Natural killer cell (primary cell): Measurements from ENCODE around the gene ARID5A. TPM values are rescaled to one million over a fixed set of nuclear protein-coding genes. Genes with fewer than 3 reads are reported as not detected.
"Not testable (repeated sequence)": the region's sequence is repeated elsewhere in the genome, so short reads cannot be mapped to it uniquely, and the experiment has no call there.

Experiments used
- ATAC-seq, 3 donors: fragments of 150-1000 bp in 2 of 3; fragments of 200-7000 bp in 1 of 3; cut with Tn5 transposase; 1 replicate in 1 of 3; 2 replicates in 2 of 3; pipeline ENCODE4 v1.10.0; 2021; ENCODE audit warnings: mild to moderate bottlenecking in 2 of 3, moderate library complexity in 2 of 3
- DNase-seq, 2 donors: peaks; one replicate each; pipeline versions ENCODE4 v3.0.0 to v3.0.0-alpha.2; 2013 to 2021; ENCODE audit warnings: mixed read lengths in 1 of 2
- H3K27ac ChIP-seq: one replicate; pipeline ENCODE4 v1.5.1; 2013; ENCODE audit warnings: mild to moderate bottlenecking, low read length
- H3K27me3 ChIP-seq: one replicate; pipeline ENCODE4 v1.6.1; 2013; ENCODE audit warnings: low read length; ENCODE audit not compliant: control insufficient read depth, insufficient read depth
- H3K36me3 ChIP-seq: one replicate; pipeline ENCODE4 v1.6.1; 2013; ENCODE audit warnings: low read length; ENCODE audit not compliant: control insufficient read depth, insufficient read depth
- H3K4me1 ChIP-seq: one replicate; pipeline ENCODE4 v1.6.1; 2013; ENCODE audit warnings: low read length; ENCODE audit not compliant: control insufficient read depth, insufficient read depth
- H3K4me3 ChIP-seq: one replicate; pipeline ENCODE4 v1.5.1; 2013; ENCODE audit warnings: low read length
- H3K9me3 ChIP-seq: one replicate; pipeline ENCODE4 v1.6.1; 2013; ENCODE audit warnings: low read length; ENCODE audit not compliant: control insufficient read depth, insufficient read depth
- H3K27ac Mint-ChIP-seq, 2 donors: one replicate each; pipeline ENCODE4 v1.8.0; 2022; ENCODE audit warnings: mild to moderate bottlenecking in 2 of 2, mixed read lengths in 2 of 2, moderate library complexity in 1 of 2
- H3K27me3 Mint-ChIP-seq, 2 donors: one replicate each; pipeline ENCODE4 v1.8.0; 2022; ENCODE audit warnings: low read depth in 2 of 2, mixed read lengths in 2 of 2
- H3K36me3 Mint-ChIP-seq: one replicate; pipeline ENCODE4 v1.8.0; 2022; ENCODE audit warnings: mixed read lengths
- H3K4me1 Mint-ChIP-seq, 2 donors: one replicate each; pipeline ENCODE4 v1.8.0; 2022; ENCODE audit warnings: mixed read lengths in 2 of 2
- H3K4me3 Mint-ChIP-seq: one replicate; pipeline ENCODE4 v1.8.0; 2022; ENCODE audit warnings: mild to moderate bottlenecking, moderate library complexity, mixed read lengths
- H3K9me3 Mint-ChIP-seq, 2 donors: one replicate each; pipeline ENCODE4 v1.8.0; 2022; ENCODE audit warnings: mixed read lengths in 2 of 2
- CTCF ChIP-seq: fragments of 200-600 bp; IDR thresholded peaks from one replicate; pipeline ENCODE4 v1.8.0; 2022; ENCODE audit warnings: antibody characterized with exemption
- WGBS: methylation state at CpG from one replicate; pipeline ENCODE4 v1.1.7; 2013; ENCODE audit warnings: missing lambda C conversion rate; ENCODE audit not compliant: insufficient coverage; 5-methylcytosine and 5-hydroxymethylcytosine counted together
- intact Hi-C: fragments of 100-400 bp; cut with micrococcal nuclease; formaldehyde crosslinking; loops from one replicate; pipeline ENCODE4 v1.14.2; 2022
- total RNA-seq, 4 donors: library from RNA; stranded (reverse); fragments of 120-200 nt in 1 of 4; gene quantifications; one replicate each; pipeline versions ENCODE4 v1.2.3 to v1.2.4, GENCODE V29; 2013 to 2022

The ARID5A gene
- total RNA-seq, 3 donors from 2014 or later (not counting 1 experiment from before 2014, with no cell fraction given), result 90.9 to 117 (median 114) TPM

GRCh38 chr2:96553176-96553956, 16.8 kb downstream of the ARID5A start:
- Mint-ChIP-seq H3K4me1 (peaks cover 5 to 32% of the 10 kb centered on the region in 2 donors), H3K9me3 (no peaks in the 10 kb centered on the region), H3K27ac (no peak overlapping the region), H3K4me3 (peak overlapping the region; percentile 55), H3K36me3 (no peaks in the 10 kb centered on the region), H3K27me3 (no peaks in the 10 kb centered on the region)
- intact Hi-C loops, result loop anchor here (2.0 kb wide), 1 partner anchor 15 kb away; no protein-coding TSS in a partner anchor
- DNase-seq, result peak in 1 of 2 donors; percentile 36
- H3K27me3 ChIP-seq, result no peaks in the 10 kb centered on the region
- H3K9me3 ChIP-seq, result no peaks in the 10 kb centered on the region
- no peak for TF ChIP-seq CTCF
- peaks cover 45% of the 10 kb centered on the region for H3K36me3 ChIP-seq
- WGBS, result 93% methylated on average over 16 of the region's 16 CpGs
- ATAC-seq, result no peak
- H3K27ac ChIP-seq, result no peak overlapping the region
- no peak overlapping the region for H3K4me3 ChIP-seq
- H3K4me1 ChIP-seq, result peaks cover 22% of the 10 kb centered on the region

GRCh38 chr2:96553957-96554292, 17.4 kb downstream of the ARID5A start:
- not testable (repeated sequence) for H3K4me3 ChIP-seq, H3K27ac Mint-ChIP-seq
- 45% methylated on average over 9 of the region's 9 CpGs for WGBS

GRCh38 chr2:96554293-96555145, 18.0 kb downstream of the ARID5A start:
- peak; percentile 100 for TF ChIP-seq CTCF
- WGBS, result 36% methylated on average over 35 of the region's 35 CpGs
- no peaks in the 10 kb centered on the region for H3K27me3 Mint-ChIP-seq
- H3K4me1 Mint-ChIP-seq, result peaks cover 5 to 32% of the 10 kb centered on the region in 2 donors
- H3K36me3 Mint-ChIP-seq, result no peaks in the 10 kb centered on the region
- no peak overlapping the region for H3K4me3 Mint-ChIP-seq
- H3K36me3 ChIP-seq, result peaks cover 34% of the 10 kb centered on the region
- ATAC-seq, result peak; percentile 79 to 92 (median 80)
- peak; percentile 66 to 88 for DNase-seq
- no peaks in the 10 kb centered on the region for H3K9me3 ChIP-seq
- H3K27me3 ChIP-seq, result no peaks in the 10 kb centered on the region
- no peaks in the 10 kb centered on the region for H3K9me3 Mint-ChIP-seq
- peaks cover 17% of the 10 kb centered on the region for H3K4me1 ChIP-seq
- intact Hi-C loops, result loop anchor here (1.0 kb wide), 4 partner anchors 27 to 147 kb away; no protein-coding TSS in a partner anchor
- no peak overlapping the region for H3K27ac ChIP-seq
- H3K4me3 ChIP-seq, result no peak overlapping the region
- H3K27ac Mint-ChIP-seq, result peak overlapping the region in 1 of 2 donors; percentile 38

More at GRCh38 chr2:96553957-96554292, 17.4 kb downstream of the ARID5A start:
- Histone ChIP-seq H3K36me3 (peaks cover 40% of the 10 kb centered on the region), H3K4me1 (peaks cover 18% of the 10 kb centered on the region)
- intact Hi-C loops, result loop anchor here (1.0 to 2.0 kb wide), 5 partner anchors 15 to 147 kb away; no protein-coding TSS in a partner anchor
- H3K9me3 Mint-ChIP-seq, H3K27ac ChIP-seq, ATAC-seq, H3K9me3 ChIP-seq, H3K27me3 Mint-ChIP-seq, H3K36me3 Mint-ChIP-seq, DNase-seq, H3K27me3 ChIP-seq: not testable (repeated sequence)
- H3K4me1 Mint-ChIP-seq, result peaks cover 5 to 32% of the 10 kb centered on the region in 2 donors
- peak overlapping the region; percentile 6 for H3K4me3 Mint-ChIP-seq

GRCh38 chr2:96555146-96555610, 18.6 kb downstream of the ARID5A start:
- Histone ChIP-seq H3K27ac (no peak overlapping the region), H3K4me3 (no peak overlapping the region), H3K27me3 (no peaks in the 10 kb centered on the region), H3K36me3 (peaks cover 30% of the 10 kb centered on the region), H3K9me3 (no peaks in the 10 kb centered on the region), H3K4me1 (peaks cover 17% of the 10 kb centered on the region)
- no peaks in the 10 kb centered on the region for H3K27me3 Mint-ChIP-seq
- no peak overlapping the region for H3K27ac Mint-ChIP-seq
- H3K9me3 Mint-ChIP-seq, result no peaks in the 10 kb centered on the region
- no peak overlapping the region for H3K4me3 Mint-ChIP-seq
- DNase-seq, result no peak
- no peak for TF ChIP-seq CTCF
- WGBS, result 92% methylated on average over 14 of the region's 14 CpGs
- no peaks in the 10 kb centered on the region for H3K36me3 Mint-ChIP-seq
- H3K4me1 Mint-ChIP-seq, result peaks cover 5 to 32% of the 10 kb centered on the region in 2 donors
- no peak for ATAC-seq
- intact Hi-C loops, result no loop called here
